ENCODE data around the gene ZNF423.

Gene ZNF423

DNA sequence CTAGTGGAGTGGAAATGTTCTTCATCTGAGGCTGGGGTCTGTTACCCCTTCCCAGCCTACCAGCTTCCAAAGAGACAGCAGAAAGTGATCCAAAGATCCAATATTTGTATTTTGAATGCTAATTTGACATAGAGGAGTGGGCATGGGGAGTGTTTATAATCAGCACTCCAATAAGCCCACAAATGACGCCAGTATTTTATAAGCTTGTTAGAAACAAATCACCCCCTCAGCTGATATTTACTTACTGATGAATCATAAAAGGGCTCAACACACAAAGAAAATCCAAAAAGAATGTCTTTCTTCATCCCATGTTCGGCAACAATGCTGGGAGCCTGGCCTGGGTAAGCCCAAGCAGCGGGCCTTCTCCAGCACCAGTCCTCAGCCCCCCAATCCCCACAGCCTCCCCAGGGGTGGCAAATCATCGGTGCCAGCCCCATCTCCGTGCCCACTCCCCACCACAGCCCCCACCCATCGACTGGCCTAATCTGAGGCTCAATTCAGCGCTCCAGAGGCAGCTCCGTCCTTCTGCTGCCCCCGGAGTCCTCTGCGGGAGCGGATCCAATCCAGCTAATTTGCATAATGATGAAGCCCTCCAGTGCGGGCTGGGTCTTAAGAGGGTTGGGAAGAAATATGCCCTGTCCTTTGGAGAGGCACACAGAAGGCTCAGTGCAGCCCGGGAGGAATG lies 312.8 kb downstream of the ZNF423 start:
- no peak for DNase-seq

DNA sequence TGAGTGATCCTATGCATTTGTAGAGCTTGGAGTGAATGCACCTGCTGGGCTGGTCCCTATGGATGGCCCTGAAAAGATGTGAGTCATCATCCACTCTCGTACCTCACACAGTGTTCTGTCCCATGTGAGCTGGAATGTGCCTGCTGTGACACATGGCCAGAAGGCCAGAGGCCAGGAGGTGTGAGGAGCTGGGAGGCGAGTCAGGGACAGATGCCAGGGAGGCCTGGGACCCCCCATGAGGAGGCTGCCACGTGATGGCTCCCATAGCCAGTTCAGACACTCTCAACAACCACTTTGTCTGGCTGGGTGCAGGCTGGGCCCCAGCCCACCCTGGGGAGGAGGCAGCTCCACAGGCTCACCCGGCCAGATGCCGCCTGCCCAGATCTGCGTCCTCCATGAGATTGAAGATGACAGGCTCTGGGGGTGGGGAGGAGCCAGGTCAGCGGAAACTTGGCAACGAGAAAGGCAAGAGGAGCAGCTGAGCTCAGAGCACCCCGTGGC lies 313.5 kb downstream of the ZNF423 start:
- no peak for DNase-seq

DNA sequence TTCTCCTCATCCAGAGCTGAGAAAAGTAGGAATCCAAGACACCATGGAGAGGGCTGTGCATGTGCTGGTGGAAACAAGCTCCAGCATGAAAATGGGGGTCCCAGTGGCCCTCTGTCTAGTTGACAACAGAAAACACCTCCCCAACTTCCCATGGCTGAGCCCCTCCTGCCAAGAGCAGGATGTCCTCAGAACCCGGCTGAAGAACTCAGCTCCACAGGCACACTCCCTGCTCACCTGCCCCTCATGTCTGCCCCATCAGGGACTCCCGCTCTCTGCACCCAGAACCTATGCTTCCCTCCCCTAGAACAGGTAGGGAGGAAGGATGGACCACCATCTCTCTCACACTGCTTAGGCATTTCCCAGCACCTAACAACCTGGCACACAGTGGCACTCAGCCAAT lies 315.1 kb downstream of the ZNF423 start:
- no peak for DNase-seq

DNA sequence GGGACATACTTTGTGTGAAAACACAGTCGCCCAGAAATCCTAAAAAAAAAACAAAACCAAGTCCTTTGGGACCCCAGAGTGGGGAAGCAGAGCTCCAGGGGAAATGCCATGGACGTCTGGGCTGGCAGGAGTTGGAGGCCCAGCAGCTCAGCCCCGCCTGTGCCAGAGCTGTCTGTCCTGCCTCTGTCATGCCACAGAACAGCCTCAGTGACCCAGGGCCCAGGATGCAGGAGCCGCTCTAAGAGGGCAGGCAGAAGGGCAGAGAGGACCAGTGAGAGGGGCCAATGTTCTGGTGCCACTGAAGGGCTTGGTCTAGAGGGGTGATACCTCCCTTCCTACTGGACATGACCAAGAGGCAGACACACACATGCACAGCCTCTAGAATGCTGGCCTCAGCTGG lies 316.2 kb downstream of the ZNF423 start:
- DNase-seq, result no peak

DNA sequence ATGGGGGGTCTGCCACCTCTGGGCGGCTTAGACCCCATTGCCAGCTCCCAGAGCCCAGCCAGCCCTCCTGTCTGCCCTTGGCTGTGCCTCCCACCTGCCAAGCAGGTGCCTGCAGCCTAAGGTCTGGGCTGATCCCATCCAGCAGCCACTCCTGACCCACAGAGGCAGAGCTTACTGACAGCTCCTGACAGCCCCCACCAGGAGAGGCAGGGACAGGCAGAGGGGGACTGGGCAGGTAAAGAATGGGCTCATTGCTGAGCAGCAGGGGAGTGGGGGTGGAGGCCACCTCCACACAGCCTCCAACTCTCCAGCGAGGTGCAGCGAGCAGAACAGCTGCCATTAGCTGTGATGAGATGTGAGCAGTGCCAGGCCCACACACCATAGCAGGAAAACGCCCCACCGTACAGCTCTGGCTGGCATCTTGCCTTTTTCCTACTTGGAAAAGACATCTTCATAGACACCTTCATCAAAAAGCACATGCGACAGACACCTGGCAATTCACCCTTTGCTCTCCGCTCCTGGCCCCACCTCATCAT lies 317.9 kb downstream of the ZNF423 start:
- DNase-seq, result no peak

DNA sequence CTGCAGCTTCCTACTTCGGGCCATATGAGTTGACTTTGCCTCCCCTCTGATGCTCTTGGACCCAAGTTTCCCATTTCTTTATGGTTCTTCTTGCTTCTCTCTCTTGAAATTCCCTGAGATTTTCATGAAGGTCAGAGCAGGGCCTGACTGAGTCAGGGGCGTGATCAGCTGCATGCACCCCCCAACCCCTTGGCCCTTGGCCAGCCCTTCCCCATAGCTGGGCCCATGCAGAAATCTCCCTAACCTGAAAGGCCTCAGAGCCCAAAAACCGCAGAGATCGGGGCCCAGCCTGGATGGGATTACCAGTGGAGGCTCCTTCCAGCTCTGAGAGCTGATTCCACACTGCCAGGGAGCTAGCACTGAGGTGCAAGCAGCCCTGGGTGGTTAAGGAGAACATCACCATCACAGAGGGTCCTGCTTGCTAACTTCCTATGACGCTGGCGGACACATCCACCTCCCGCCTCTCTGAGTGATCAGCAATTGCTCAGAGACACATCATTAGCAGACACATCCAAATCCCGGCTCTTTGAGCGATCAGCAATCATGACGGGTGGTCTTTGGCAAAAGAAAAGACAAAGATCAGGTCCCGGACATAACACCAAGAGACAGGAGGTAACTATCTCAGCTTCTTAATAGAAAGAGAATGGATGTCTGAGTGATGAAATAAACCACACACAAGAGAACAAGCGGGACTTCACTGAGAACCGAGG lies 320.9 kb downstream of the ZNF423 start:
- DNase-seq, result no peak

DNA sequence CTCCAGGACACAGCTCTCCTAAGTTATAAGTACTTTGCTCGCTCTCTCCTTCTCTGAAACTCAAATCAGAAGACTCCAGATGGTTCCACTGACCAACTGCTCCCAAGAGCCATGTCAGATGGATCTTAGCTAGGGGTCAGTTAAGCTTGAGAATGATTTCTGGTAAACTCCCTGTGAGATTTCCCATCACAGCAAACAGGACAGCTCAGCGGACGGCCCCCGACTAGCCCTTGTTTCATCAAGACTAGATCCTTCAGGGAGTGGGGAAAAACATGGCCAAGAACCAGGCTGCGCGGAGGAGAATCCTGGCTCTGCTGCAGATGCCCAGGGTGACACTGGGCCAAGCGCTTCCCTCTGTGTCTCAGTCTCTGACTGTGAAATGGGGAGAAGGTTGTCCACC lies 322.5 kb downstream of the ZNF423 start:
- no peak for DNase-seq

DNA sequence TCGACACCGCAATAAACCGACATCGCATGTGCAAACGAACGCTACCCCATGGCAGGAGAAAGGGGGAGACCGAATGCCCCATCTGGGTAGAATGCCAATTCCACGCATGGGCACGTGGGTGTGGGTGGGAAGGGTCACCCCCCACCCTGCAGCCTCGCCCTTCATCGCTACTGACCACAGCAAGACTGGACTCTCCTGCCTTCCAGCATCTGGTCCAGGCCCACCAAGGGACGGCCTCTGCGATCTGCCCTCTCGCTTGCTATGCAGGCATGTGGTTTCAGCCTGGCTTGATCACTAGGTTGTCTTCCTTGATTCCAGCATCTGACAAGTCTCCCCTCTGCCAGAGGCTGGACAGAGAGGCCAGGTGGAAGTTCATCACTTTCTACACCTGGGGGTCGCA lies 323.0 kb downstream of the ZNF423 start:
- no peak for DNase-seq

DNA sequence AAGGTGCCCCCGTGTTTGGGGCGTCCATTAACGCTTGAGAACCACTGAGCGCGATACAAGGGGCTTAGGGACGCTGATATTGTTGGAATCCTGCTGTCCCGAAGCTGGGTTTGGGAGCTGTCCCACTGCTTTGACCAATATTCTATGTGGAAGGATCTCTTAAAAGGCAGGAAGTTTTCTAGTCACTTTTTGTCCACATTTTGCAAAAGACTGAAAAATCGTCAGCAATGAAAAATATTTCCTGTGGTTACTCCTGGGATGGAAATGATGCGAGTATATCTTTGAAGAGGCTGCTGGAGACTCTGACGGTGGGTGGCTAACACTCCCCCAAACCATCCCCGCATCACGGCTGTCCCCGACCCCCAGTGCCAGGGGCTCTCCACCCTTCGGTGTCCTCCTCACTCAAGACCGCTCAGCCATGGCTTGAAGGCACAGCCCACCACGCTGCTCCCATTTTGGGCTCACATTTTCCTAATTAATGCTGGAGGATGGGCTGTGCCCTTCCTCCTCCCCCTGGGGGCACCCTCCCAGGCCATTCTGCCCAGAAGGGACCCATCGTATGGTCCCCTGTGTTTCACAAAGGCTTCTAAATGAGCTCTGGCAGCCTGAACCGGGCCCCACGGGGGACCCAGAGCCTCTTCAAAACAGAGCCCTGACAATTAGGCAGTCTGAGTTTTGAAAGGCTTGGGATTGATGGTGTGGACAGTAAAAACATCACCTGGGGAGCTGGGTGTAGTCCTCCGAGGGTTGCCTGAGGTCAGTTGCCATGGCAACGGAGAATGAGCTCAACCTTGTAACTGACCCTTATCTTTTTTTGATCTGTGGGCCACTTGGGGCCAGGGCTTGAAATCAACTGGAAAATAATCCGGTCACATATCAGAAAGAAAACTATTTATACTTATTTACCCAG lies 323.7 kb downstream of the ZNF423 start:
- DNase-seq, result no peak

DNA sequence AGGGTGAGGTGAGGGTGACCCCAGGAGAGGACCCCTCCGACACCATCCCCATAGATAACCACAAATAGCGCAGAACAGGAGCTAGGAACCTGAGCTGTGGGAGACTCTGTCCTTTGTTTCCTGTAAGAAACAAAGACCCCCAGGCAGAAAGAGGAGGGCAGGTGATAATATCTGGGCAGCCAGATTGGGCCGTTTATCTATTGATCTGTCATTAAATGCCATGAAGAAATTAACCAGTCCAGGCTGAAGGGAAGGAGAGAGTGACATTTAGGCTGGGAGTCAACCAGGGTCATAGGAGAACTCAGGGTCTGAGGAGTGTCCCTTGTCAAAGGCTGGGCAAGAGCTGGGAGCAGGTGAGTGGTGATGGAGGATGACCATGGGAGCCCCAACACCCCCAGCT lies 324.5 kb downstream of the ZNF423 start:
- no peak for DNase-seq

DNA sequence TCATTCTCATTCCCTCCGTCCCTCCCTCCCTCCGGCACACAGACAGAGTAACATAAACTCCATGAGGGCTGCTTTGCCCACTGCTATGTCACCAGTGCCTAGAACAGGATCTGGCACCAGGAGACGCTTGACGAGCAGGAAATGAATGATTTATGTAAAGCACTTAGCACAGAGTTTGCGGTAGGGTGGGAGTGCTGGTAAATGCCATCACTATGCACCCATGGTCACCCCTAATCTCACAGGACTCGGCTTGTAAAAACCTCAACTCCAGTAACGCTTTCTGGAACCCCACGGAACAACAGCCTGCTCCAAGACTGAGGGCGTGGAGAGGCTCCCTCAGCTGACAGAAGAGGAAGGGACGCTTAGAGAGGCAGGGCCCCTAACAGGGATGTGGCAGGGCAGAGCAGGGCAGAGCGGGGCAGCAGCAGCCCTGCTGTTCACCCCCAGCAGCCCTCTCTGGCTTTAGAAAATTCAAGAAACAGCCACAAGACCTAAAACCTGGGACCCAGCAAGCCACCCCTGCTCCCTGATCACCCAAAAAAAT lies 325.4 kb downstream of the ZNF423 start:
- DNase-seq, result no peak

DNA sequence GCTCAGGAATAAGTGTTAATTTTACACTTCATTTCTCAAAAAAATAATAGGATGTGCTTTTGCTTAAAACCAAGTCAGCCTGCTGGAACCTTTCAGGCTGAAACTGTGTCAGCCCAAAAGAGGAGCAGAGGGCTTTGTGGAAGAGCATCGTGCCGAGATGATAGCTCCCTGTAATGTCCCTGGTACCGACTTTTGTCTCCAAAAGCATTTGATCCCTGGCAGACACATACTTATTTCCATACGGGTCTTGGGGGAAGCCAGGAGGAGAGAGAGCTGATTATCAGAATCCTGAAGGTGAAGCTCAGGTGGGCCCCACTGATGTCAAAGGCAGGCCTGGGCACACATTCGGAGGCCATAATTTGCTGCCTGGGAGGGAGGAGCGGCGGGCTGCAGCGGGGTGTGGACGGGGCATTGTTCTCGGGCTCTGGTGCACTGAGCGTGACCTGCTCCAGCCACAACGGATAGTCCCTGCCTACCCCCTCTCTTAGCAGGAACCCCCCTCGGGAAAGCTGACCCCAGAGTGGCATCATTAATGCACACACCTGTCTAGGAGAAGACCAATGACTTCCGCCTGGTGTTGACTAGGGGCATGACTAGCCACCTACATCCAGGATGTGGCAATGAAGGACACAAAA lies 326.4 kb downstream of the ZNF423 start:
- DNase-seq, result no peak

DNA sequence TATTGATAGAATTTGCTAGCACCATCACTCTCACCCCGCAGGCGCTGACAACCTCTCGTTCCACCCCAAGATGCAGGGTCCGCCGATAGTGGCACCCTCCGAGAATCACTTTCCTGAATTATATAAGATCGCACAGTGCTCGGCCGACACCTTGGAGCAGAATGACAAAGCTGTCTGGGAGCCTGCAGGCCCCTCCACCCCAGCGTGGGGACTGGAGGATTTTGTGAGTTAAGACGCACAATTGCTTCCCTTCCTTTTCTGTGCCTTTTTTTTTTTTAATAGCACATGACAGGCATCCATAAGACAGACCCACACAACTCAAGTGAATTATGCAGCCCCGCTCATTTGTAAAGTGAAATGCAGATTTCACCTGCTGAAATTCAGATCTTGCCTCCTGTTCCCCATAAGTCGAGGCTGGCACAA lies 327.0 kb downstream of the ZNF423 start:
- no peak for DNase-seq

DNA sequence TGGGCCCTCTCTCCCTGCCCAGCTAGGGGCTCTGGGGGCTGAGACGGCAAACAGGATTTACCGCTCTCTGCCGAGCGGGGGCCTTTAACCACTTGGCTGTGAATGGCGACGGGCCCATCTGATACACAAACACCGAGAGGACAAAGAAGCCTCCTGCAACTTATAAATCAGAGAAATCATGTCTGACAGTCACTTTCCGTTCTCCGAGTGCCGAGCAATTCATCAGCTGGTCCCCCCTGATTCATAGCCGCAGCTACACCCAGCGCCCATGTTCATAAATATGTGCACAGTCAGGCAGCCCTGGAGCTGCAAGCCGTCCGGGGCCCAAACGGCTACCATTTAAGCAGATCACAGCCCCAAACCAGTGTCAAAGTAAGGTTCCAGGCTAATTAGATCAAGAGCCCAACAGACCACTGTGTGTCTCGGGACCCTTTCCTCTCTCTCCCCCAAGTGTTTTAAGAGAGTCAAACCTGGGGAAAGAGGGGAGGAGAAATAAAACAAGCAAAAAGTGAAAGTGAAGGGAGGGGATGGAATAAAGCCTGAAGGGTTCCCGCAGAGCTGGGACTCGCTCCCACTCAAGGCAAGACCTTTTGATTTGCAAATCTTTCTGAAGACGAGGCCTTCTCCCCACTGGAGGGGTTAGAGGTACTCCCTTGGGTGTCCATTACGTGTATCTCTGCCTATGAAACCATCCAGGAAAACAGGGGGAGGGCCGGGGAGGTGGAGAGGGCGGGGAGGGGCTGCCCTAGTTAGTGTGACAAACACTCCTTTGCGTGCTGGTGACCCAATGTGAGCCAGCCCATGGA lies 327.6 kb downstream of the ZNF423 start:
- no peak for DNase-seq

DNA sequence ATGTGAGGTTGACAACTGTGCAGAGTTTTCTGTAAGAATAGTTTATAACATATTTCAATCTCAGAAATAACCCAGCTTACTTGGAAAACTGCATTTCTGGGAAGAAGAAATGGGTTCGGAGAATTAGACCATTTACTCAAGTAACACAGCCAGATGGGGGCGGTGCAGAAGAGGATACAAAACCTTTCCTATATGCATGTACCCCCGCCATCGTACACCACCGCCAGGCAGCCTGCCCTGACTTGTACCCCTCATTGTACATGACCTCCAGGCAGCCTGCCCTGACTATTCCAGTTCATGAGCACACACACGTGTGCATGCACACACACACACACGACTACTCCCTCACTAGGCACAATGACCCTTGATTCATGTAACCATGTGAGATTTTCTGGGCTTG lies 328.3 kb downstream of the ZNF423 start:
- DNase-seq, result no peak

DNA sequence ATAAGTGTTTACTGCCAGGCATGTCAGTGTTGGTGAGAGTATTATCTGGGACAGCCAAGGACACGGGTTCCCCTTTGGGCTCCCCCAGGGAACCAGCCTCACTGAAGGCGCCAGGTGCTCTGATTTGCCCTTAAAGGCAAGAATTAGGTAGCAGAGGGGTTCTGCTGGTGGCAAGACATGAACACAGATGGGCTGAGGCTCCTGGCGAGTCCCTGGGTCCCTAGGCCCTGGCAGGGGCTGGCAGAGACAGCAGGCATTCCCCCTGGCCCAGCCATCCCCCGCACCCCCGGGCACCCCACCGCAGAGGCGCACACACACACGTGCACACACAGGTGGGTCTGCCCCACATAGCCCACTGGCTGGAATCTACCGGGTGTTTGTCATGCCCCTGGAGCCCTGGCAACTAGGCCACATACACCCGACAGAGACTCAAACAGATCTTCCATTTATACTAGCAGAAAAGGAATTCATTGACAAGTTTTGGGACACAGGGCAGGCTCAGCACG lies 329.0 kb downstream of the ZNF423 start:
- DNase-seq, result no peak

DNA sequence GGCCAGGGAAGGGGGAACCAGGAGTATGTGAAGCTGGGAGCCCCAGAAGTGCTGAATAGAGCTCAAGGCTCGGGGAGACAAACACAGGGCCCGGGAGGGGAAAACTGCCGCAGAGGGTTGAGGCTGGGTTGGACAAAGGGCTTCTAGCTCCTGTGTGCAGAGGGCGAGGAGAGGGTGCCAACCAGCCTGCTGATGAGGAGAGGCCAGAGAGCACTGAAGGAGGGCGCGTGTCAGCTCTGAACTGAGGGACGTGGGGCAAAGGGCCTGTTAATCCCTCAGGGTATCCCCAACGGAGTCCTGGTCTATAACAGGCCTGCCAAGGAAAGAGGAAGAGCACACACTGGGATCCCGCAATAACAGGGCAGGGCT lies 331.0 kb downstream of the ZNF423 start:
- no peak for DNase-seq

DNA sequence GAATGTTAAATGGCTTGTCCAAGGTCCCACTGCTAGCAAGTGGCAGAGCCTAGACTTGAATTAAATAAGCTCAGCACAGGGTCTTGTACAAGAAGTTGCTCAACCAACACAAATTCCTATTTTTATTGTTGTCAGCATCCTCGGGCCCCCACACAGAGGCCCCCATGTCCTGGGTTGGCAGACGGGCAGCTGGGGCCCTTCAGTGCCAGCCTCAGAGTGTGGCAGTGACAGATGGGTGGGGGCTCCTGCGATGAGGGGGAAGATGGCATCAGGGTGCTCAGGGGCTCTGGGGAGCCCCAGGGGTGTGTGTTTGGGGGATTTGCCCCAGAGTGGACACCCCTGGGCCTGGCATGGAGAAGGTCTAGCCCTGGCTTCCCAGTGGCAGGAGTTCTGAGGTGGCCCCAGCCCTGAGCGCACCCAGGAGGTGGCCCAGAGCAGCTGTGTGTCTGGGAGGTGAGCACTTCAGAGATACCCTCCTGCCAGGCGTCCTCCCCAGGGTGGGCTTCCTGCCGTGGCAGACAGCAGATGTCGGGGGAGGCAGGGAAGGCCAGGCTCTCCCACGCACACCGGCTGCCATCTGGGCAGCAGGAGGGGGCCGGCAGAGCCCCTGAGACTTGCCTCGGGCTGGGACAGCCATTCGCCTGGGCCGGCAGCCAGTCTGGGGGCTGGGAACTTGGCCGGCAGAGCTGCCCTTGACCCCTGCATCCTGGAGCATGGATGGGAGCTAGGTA lies 331.5 kb downstream of the ZNF423 start:
- DNase-seq, result no peak

DNA sequence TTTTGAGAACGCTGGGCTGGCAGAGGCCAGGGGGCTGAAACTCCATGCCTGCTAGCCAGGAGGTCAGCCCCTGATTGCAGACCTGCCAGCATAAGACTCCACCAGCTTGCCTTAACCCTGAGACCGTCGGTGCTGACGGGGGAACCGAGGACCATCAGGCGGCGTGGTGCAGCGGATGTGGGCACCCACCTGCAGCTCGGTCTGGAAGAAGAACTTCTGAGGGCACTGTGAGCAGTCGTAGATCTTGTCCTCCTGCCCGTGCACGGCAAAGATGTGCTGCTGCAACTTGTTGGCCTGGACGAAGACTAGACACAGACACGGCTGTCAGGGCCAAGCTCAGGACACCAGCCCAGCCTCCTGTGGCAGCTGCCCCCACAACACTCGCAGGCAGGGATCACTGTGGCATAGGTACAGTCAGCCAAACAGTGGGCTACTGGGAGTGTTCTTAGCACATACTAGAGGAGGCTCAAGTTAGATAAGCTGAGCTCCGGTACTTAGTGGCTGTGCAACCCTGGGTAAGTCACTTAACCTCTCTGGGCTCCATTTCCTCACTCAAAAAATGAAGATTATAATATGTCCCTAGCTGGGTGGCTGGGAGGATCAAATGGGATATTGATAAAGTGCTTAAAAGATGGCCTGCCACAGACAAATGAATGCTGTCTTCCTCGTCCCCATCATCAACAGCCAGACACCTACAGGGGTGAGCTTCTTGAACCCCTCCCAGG lies 332.3 kb downstream of the ZNF423 start:
- DNase-seq, result no peak

DNA sequence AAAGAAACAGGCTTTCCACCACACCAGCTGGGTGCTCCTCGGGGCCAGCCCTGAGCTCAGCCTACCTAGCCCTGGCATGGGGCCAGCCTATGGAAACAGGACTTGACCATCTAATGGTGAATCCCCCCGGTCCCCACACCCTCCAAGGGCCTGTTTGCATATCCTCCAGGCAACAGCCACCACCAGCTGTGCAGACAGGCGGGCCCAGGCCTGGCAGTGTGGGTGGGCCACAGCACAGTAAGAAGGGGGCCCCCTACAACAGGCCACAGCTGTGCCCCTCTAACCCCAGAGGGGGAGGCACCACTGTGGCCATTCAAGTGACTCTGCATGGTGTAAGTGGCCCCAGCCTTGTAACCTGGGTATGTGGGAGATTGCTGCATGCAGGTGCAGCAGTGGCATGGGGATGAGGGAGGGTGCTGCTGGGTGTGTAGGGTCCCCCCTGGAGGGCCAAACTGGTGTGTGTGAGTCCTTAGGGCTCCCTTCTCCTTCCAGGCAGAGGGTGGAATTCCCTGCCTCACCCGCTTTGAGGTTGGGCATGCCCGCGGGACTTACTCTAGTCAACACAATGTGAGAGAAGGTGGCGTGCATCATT lies 334.1 kb downstream of the ZNF423 start:
- no peak for DNase-seq
